Measurements from ENCODE around the gene TRPM6.
A peak's percentile ranks its signal among the peaks of the same experiment; 100 is the strongest.

The TRPM6 gene

GRCh38 chr9:74775396-74775795 is 112.3 kb downstream of the TRPM6 start:
- no peak for DNase-seq (ENCODE audit: low read depth, low spot score)

GRCh38 chr9:74773886-74774479 is 113.7 kb downstream of the TRPM6 start:
- DNase-seq (ENCODE audit: low read depth, low spot score): peak; percentile 60

DNA sequence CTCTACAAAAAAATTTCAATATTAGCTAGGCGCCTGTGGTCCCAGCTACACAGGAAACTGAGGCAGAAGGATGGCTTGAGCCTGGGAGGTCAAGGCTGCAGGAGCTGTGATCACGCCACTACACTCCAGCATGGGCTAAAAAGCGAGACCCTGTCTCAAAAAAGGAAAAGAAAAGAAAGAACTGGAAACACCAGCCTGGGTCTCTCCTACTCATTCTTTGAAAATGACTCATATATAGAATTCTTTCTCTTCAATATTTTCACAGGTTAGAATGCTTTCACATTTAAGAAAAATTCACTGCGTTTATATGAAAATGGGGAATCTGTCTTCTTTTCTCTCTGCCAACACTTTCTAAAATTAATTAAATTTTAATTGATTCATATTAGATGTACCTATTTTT is 115.6 kb downstream of the TRPM6 start:
- DNase-seq (ENCODE audit: low read depth, low spot score): no peak

GRCh38 chr9:74771672-74772071 is 116.0 kb downstream of the TRPM6 start:
- DNase-seq (ENCODE audit: low read depth, low spot score): no peak

- no peak for DNase-seq (ENCODE audit: low read depth, low spot score)
Observed at GRCh38 chr9:74771262-74771585, 116.5 kb downstream of the TRPM6 start.

- peak; percentile 92 for DNase-seq (ENCODE audit: low read depth, low spot score)
Observed at GRCh38 chr9:74770508-74771261, 117.0 kb downstream of the TRPM6 start.

- no peak for DNase-seq (ENCODE audit: low read depth, low spot score)
Observed at GRCh38 chr9:74765481-74765971, 122.2 kb downstream of the TRPM6 start.

DNA sequence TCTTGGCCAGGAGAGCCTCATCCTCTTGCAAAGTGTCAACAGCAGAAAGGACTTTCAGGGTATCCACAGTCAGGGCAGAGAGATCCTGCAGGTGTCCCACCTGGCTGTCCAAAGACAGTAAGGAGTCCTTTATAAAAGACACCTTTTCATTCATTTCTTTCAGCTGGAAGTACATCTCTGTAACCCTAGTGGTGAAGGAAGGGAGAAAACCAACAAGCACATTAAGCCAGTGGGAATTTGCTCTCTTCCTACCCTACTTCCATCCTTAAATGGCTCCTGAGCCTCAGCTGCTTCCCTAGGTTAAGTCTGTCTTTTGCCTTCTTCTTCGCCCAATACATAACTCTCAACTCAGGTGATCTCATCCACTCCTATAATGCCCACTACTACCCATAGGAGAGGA is 124.8 kb downstream of the TRPM6 start:
- DNase-seq (ENCODE audit: low read depth, low spot score): no peak

DNA sequence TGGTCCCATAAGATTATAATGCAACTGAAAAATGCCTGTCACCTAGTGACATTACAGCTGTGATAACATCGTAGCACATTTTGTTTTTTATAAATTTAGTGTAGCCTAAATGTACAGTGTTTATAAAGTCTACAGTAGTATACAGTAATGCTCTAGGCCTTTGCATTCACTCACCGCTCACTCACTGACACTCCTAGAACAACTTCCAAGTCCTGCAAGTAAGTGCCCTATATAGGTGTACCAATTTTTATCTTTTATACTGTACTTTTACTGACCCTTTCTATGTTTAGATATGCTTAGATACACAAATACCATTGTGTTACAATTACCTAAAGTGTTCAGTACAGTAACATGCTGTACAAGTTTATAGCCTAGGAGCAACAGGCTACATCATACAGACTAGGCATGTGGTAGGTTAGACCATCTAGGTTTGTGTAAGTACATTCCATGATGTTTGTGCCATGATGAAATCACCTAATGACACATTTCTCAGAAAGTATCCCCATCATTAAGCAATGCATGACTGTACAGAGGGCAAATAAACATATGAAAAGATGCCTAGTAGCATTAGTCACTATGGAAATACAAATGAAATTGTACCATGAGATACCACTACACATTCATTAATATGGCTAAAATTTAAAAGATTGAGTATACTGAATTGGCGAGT is 127.6 kb downstream of the TRPM6 start:
- DNase-seq (ENCODE audit: low read depth, low spot score): no peak

DNA sequence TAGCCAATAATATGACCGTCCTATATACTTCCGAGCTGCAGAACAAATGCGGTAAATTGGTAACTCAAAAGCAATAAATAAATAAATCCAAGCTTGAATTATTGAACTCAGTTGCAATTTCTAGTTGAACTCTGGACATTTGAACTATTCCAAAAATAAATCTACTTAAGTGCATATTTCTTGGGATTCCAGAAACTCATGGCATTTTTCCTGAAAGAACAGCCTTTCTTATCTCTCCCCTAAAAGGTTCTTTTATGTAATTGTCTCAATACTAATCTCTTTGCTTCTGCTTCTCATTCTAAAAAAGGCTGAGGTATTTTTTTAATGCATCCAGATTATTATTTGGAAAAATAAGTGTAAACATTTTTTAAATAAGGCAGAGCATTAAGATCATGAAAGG is 131.7 kb downstream of the TRPM6 start:
- DNase-seq (ENCODE audit: low read depth, low spot score): no peak

DNA sequence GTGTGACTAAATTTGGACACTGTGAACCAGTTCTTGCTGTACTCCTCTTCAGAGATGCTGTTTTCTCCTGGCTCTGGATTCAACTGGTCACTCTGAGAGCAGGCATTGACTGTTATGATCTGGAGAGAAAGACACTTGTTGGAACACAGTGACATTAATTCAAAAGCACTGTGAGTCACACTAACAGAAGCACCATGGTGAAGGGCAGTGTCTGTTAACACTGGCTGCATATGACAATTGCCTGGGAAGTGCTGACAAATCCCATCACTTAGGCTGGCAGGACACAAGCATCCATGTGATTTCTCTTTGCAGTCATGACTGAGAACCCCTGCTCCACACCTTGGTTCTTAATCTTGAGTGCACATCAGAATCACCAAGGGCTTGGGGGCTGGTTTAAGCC is 132.4 kb downstream of the TRPM6 start:
- DNase-seq (ENCODE audit: low read depth, low spot score): no peak

DNA sequence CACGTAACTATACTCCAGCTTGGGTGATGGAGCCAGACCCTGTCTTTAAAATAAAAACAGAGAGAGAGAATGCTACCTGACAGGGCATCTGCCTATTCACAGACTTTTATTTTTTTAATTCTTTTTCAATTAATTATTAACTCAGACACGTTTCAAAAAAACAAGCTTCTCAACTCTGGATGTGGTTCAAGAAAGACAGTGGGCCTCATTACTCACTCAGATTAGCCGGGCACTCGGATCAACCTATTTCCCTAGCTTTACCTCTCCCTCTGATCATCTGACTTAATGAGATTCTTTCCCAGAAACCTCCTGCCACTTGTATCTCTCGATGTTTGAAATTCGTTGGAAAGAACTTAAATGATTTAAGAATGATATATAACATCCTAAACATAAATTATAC is 134.1 kb downstream of the TRPM6 start:
- no peak for DNase-seq (ENCODE audit: low read depth, low spot score)

DNA sequence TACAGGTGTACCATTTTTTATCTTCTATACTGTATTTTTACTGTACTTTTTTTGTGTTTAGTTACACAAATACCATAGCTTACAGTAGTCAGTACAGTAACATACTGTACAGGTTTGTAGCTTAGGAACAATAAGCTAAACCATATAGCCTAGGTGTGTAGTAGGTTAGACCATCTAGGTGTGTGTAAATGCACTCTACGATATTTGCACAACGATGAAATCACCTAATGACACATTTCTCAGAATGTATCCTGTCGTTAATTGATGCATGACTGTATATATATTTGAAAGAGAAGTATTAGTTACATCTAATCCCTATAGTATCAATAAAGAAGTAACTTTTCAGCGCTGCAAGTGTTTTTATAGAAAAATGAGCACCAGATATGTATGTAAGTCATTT is 138.8 kb downstream of the TRPM6 start:
- DNase-seq (ENCODE audit: low read depth, low spot score): no peak

DNA sequence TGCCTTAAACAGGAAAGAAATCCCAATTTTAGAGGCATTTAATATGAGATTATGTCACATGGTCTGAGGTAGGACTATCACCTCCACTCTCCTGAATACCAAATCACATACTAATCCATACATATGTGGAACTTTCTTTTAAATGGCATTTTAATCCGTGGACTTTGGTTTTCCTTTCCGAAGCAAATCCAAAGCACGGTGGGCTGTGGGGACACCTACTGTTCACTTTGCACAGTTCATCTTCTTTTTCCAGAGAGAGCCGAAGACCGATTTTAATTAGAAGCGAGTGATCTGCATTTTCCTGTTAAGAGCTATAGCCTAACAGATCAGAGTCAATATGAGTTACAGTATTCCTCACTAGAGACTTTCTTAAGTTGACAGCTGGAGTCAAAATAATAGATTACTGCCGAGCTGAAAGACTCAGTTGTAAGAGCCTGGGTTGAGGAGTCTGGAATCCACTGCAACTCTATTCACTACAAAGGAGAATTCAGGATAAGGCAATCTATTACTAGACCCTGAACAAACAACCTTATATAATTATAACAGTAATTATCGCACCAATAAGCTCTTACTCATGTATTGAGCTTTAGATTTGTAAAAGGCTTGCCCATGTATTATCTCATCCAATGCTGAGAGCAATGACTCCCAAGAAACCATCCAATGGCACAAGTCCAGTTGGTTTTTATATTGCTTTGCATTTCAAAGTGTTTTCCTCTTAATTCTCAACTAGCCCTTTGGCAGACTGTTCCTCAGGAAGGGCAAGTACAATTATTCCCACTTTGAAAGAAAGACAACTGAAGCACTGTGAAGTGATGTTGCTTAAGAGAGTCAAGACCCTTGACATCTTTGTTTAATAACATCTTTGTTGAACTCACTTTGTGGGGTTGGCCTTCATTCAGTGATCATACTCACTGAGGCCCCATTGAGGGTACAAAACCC is 144.7 kb downstream of the TRPM6 start:
- peak; percentile 19 for DNase-seq (ENCODE audit: low read depth, low spot score)

GRCh38 chr9:74742191-74742790 is 145.4 kb downstream of the TRPM6 start:
- DNase-seq (ENCODE audit: low read depth, low spot score): no peak

DNA sequence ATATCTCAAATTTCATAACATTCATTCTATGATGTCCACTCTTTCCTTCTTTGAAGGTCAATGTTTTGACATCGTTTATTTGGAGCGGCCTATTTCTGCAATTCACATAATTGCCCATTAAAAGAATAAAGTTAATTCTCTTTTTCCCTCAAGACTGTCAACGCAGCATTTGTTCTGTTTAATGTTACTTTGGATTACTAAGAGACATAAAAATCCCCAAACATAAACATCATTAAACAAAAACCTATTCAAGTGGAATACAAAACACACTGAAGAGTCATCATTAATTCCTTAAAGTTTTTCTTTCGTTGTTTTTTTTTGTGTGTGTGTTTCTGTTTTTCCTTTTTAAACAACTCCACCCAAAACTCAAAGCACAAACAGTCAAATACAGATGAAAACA is 151.1 kb downstream of the TRPM6 start:
- no peak for DNase-seq (ENCODE audit: low read depth, low spot score)

DNA sequence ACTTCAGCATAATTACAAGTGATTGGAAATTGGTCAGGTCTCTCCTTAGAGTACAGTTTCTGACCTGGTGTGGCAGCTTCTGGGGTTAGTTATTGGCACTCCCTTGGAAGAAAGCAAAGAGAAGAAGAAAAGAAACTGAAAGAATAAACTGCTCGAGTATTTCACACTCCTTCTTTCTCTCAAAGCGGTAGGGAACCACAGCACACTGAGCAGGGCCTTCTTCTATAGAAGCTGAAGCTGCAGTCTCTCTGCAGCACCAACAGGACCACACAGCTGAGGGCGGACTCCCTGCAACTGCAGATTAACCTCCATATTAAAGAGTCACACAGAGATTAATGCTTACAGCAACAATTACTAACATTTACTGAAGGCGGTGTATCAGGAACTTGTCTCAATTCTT is 152.0 kb downstream of the TRPM6 start:
- no peak for DNase-seq (ENCODE audit: low read depth, low spot score)

DNA sequence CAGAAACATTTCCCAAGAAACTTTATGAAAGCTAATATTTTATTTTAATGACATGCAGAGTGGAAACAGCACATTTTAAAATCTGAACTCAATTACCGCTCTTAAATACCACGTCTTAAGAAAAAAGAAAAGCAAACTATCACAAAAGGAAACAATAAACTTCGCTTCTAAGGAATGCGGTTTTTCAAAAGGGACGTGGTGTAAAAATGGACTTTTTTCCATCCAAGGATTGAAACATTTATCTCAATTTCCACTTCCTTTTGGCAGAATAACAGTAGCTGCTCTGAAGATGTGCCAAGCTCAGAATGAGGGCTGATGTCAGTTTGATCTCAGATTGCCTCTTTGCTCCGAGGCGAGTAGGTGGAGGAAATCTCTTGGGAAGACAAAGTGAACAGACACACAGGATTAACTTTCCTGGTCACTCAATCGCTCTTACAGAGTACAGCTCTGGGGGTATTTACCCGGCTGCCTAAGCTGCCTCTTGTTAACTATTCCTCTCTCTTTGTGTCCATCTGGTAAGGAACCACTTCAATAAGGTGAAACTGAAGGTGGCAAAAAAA is 158.5 kb downstream of the TRPM6 start:
- DNase-seq (ENCODE audit: low read depth, low spot score): no peak

GRCh38 chr9:74728176-74728575 is 159.5 kb downstream of the TRPM6 start:
- no peak for DNase-seq (ENCODE audit: low read depth, low spot score)

- no peak for DNase-seq (ENCODE audit: low read depth, low spot score)
Observed at GRCh38 chr9:74726581-74726980, 161.1 kb downstream of the TRPM6 start.

DNA sequence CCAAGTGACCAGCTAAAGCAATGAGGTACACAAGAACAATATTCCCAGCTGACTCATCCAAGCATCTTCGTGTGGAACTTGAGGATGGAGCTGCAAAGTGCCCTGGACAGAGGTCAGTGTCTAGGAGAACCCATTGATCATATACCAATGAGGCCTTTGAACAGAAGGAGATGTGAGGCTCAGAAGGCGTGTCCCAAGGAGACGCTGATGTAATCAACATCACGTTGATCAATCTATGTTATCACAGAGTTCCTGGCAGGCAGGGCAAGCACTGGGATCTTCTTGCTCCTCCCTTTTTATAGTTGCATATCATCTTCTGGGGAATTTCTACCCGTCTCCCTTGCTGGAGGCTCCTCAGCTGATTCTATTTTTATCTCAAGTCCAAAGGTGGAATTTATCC is 163.4 kb downstream of the TRPM6 start:
- no peak for DNase-seq (ENCODE audit: low read depth, low spot score)
